Ureter (tissue), 1 donor: ENCODE results near the gene MPPED1. TPM values are rescaled to one million over a fixed set of nuclear protein-coding genes. Genes with fewer than 3 reads are reported as not detected.

Experiments
- DNase-seq: peaks from one replicate; pipeline ENCODE4 v3.0.0-alpha.2; 2020; ENCODE audit warnings: low spot score
- total RNA-seq: library from RNA; stranded (reverse); gene quantifications from one replicate; pipeline ENCODE4 v1.2.4, GENCODE V29; 2023
- donor health status: DM: yes; HTN: yes; CAD: no.

Gene MPPED1
- total RNA-seq, 1 donor from 2014 or later = 0.78 TPM

GRCh38 chr22:43516996-43517635 lies 105.3 kb downstream of the MPPED1 start:
- no peak for DNase-seq

- no peak for DNase-seq
These were observed 108.8 kb downstream of the MPPED1 start for GRCh38 chr22:43520632-43521039.

GRCh38 chr22:43521716-43522115 lies 109.9 kb downstream of the MPPED1 start:
- DNase-seq = no peak

- no peak for DNase-seq
These were observed 114.4 kb downstream of the MPPED1 start for GRCh38 chr22:43526117-43526655.

- DNase-seq = no peak
These were observed 115.1 kb downstream of the MPPED1 start for GRCh38 chr22:43526946-43527345.

- DNase-seq = no peak
These were observed 117.0 kb downstream of the MPPED1 start for GRCh38 chr22:43528601-43529360.

- no peak for DNase-seq
These were observed 117.6 kb downstream of the MPPED1 start for GRCh38 chr22:43529461-43529860.

GRCh38 chr22:43529934-43530333 lies 118.1 kb downstream of the MPPED1 start:
- no peak for DNase-seq

- no peak for DNase-seq
These were observed 118.8 kb downstream of the MPPED1 start for GRCh38 chr22:43530349-43531201.

- DNase-seq = no peak
These were observed 119.8 kb downstream of the MPPED1 start for GRCh38 chr22:43531651-43532050.

- DNase-seq = no peak
These were observed 120.7 kb downstream of the MPPED1 start for GRCh38 chr22:43532301-43533155.

- DNase-seq = no peak
These were observed 121.3 kb downstream of the MPPED1 start for GRCh38 chr22:43533156-43533530.

- DNase-seq = peak; percentile 36
These were observed 122.0 kb downstream of the MPPED1 start for GRCh38 chr22:43533656-43534428.

GRCh38 chr22:43534916-43535315 lies 123.1 kb downstream of the MPPED1 start:
- no peak for DNase-seq

- peak; percentile 23 for DNase-seq
These were observed 123.5 kb downstream of the MPPED1 start for GRCh38 chr22:43535336-43535735.

- DNase-seq = peak; percentile 41
These were observed 123.9 kb downstream of the MPPED1 start for GRCh38 chr22:43535741-43536140.

GRCh38 chr22:43537019-43537585 lies 125.3 kb downstream of the MPPED1 start:
- peak; percentile 23 for DNase-seq

- DNase-seq = no peak
These were observed 128.0 kb downstream of the MPPED1 start for GRCh38 chr22:43539572-43540528.

- no peak for DNase-seq
These were observed 128.7 kb downstream of the MPPED1 start for GRCh38 chr22:43540529-43540923.
